ENCODE measurements around the gene PNMA8C. TPM values are rescaled to one million over a fixed set of nuclear protein-coding genes. Genes with fewer than 3 reads are reported as not detected.

The PNMA8C gene
- total RNA-seq, 1 donor, result 0.36 TPM

DNA sequence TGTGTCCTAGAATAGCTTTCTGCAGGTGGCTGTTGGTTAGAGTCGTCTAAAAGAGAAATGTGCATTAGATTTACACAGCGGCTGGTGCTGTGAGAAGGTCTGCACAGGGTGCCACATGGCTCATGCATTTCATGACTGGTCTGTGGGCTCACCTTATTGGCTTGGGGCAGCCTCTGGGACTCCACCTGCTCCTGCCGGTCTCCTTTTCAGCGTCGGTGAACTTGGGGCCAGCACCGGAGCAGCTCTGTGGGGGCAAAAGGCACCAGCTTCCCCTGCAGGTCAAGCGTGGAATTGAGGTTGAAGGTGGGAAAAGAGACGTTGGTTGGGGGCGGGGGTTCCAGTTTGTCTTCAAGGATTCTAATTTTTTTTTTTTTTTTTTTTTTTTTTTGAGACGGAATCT, 3.1 kb upstream of the PNMA8C start:
- Histone ChIP-seq H3K4me2 (ENCODE audit: insufficient read depth, low read length) (no peak overlapping the region), H3K4me1 (ENCODE audit: insufficient read depth, low read length) (peaks cover 4% of the 10 kb centered on the region), H3K27ac (ENCODE audit: low read depth, low read length) (no peak overlapping the region), H3K4me3 (ENCODE audit: insufficient read depth, low read length) (no peak overlapping the region), H3K9me3 (ENCODE audit: low read depth, low read length) (no peaks in the 10 kb centered on the region), H3K27me3 (ENCODE audit: insufficient read depth, low read length) (peaks cover 14% of the 10 kb centered on the region), H2AFZ (ENCODE audit: low read length) (no peak overlapping the region), H3K36me3 (ENCODE audit: insufficient read depth, low read length) (no peaks in the 10 kb centered on the region), H4K20me1 (ENCODE audit: insufficient read depth, low read length) (no peaks in the 10 kb centered on the region), H3K79me2 (ENCODE audit: insufficient read depth, low read length) (no peaks in the 10 kb centered on the region)
- TF ChIP-seq, protein P1, sequence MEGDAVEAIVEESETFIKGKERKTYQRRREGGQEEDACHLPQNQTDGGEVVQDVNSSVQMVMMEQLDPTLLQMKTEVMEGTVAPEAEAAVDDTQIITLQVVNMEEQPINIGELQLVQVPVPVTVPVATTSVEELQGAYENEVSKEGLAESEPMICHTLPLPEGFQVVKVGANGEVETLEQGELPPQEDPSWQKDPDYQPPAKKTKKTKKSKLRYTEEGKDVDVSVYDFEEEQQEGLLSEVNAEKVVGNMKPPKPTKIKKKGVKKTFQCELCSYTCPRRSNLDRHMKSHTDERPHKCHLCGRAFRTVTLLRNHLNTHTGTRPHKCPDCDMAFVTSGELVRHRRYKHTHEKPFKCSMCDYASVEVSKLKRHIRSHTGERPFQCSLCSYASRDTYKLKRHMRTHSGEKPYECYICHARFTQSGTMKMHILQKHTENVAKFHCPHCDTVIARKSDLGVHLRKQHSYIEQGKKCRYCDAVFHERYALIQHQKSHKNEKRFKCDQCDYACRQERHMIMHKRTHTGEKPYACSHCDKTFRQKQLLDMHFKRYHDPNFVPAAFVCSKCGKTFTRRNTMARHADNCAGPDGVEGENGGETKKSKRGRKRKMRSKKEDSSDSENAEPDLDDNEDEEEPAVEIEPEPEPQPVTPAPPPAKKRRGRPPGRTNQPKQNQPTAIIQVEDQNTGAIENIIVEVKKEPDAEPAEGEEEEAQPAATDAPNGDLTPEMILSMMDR (IDR thresholded peaks at IDR 0.05; ENCODE audit: extremely low read depth, low read depth, low read length), result no peak
- peak; percentile 31 for DNase-seq (ENCODE audit: insufficient read length, low spot score, missing footprints)

GRCh38 chr19:46429999-46430398, 1.3 kb upstream of the PNMA8C start:
- TF ChIP-seq, protein P1 (IDR thresholded peaks at IDR 0.05; ENCODE audit: extremely low read depth, low read depth, low read length), result no peak
- peaks cover 17% of the 10 kb centered on the region for H3K27me3 ChIP-seq (ENCODE audit: insufficient read depth, low read length)
- H3K4me3 ChIP-seq (ENCODE audit: insufficient read depth, low read length), result no peak overlapping the region

GRCh38 chr19:46427518-46428045, 1.2 kb downstream of the PNMA8C start:
- H4K20me1 ChIP-seq (ENCODE audit: insufficient read depth, low read length), result no peaks in the 10 kb centered on the region
- DNase-seq (ENCODE audit: insufficient read length, low spot score, missing footprints), result no peak
- H3K4me2 ChIP-seq (ENCODE audit: insufficient read depth, low read length), result no peak overlapping the region
- peaks cover 6% of the 10 kb centered on the region for H3K4me1 ChIP-seq (ENCODE audit: insufficient read depth, low read length)
- TF ChIP-seq, protein P1 (IDR thresholded peaks at IDR 0.05; ENCODE audit: extremely low read depth, low read depth, low read length), result no peak
- no peak overlapping the region for H3K4me3 ChIP-seq (ENCODE audit: insufficient read depth, low read length)
- peaks cover 21% of the 10 kb centered on the region for H3K27me3 ChIP-seq (ENCODE audit: insufficient read depth, low read length)
- H3K27ac ChIP-seq (ENCODE audit: low read depth, low read length), result no peak overlapping the region
- H2AFZ ChIP-seq (ENCODE audit: low read length), result no peak overlapping the region
- H3K9me3 ChIP-seq (ENCODE audit: low read depth, low read length), result no peaks in the 10 kb centered on the region
- no peaks in the 10 kb centered on the region for H3K79me2 ChIP-seq (ENCODE audit: insufficient read depth, low read length)
- H3K36me3 ChIP-seq (ENCODE audit: insufficient read depth, low read length), result no peaks in the 10 kb centered on the region

More at GRCh38 chr19:46429999-46430398, 1.3 kb upstream of the PNMA8C start:
- no peaks in the 10 kb centered on the region for H3K79me2 ChIP-seq (ENCODE audit: insufficient read depth, low read length)
- no peak for DNase-seq (ENCODE audit: insufficient read length, low spot score, missing footprints)
- no peaks in the 10 kb centered on the region for H3K36me3 ChIP-seq (ENCODE audit: insufficient read depth, low read length)
- H3K9me3 ChIP-seq (ENCODE audit: low read depth, low read length), result no peaks in the 10 kb centered on the region
- H2AFZ ChIP-seq (ENCODE audit: low read length), result no peak overlapping the region
- H3K4me1 ChIP-seq (ENCODE audit: insufficient read depth, low read length), result peaks cover 6% of the 10 kb centered on the region
- no peak overlapping the region for H3K4me2 ChIP-seq (ENCODE audit: insufficient read depth, low read length)
- H4K20me1 ChIP-seq (ENCODE audit: insufficient read depth, low read length), result no peaks in the 10 kb centered on the region
- no peak overlapping the region for H3K27ac ChIP-seq (ENCODE audit: low read depth, low read length)

DNA sequence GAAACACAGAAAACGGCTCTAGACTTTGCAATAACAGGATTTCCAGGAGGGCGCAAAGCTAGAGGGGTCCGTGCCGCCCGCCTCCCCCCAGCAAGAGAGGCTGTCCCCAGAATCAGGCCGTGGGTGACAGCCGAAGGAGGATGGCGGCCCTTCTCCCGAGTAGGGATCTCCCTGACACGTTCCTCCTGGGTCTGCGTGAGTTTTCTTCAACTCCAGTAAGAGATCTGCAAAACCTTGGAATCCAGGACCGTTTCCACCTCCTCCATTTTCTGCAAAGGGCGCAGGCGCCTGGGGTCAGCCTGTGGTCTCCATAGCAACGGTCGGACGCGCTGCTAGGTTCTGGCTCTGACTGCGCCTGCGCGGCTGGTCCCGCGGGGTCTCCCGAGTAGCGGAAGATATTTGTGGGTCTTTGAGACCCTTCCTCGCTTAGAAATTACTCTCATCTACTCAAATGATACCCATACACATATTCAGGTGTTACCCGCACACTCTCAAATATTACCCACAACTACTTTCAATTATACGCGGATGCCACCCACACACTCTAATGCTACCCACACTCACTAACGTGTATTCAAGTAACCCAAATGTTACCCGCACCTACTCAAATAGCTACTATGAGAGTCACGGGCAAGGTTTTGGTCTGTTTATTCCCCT, 2.1 kb downstream of the PNMA8C start:
- DNase-seq (ENCODE audit: insufficient read length, low spot score, missing footprints), result peak; percentile 94
- Histone ChIP-seq H3K27me3 (ENCODE audit: insufficient read depth, low read length) (peaks cover 21% of the 10 kb centered on the region), H3K36me3 (ENCODE audit: insufficient read depth, low read length) (no peaks in the 10 kb centered on the region), H3K4me3 (ENCODE audit: insufficient read depth, low read length) (peak overlapping the region; percentile 75), H3K4me2 (ENCODE audit: insufficient read depth, low read length) (peak overlapping the region; percentile 83), H3K79me2 (ENCODE audit: insufficient read depth, low read length) (no peaks in the 10 kb centered on the region), H3K9me3 (ENCODE audit: low read depth, low read length) (no peaks in the 10 kb centered on the region), H2AFZ (ENCODE audit: low read length) (peak overlapping the region; percentile 97), H4K20me1 (ENCODE audit: insufficient read depth, low read length) (no peaks in the 10 kb centered on the region), H3K27ac (ENCODE audit: low read depth, low read length) (no peak overlapping the region), H3K4me1 (ENCODE audit: insufficient read depth, low read length) (peaks cover 6% of the 10 kb centered on the region)
- TF ChIP-seq, protein P1 (IDR thresholded peaks at IDR 0.05; ENCODE audit: extremely low read depth, low read depth, low read length), result no peak

Data from osteoblast (primary cell).